ENCODE data around the gene PLAU.
A peak's percentile ranks its signal among the peaks of the same experiment; 100 is the strongest.
"Not testable (repeated sequence)": the region's sequence is repeated elsewhere in the genome, so short reads cannot be mapped to it uniquely, and the experiment has no call there.

The PLAU gene

DNA sequence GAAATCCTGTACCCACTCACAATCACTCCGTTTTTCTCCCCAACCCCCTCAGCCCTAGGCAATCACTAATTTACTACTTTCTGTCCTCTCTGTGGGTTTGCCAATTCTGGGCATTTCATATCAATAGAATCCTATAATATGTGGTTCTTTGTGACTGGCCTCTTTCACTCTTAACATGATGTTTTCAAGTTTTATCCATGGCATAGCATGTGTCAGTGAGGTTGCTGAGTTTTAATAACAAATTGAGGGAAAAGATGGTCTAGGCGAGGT lies 11.9 kb downstream of the PLAU start:
- DNase-seq: no peak

DNA sequence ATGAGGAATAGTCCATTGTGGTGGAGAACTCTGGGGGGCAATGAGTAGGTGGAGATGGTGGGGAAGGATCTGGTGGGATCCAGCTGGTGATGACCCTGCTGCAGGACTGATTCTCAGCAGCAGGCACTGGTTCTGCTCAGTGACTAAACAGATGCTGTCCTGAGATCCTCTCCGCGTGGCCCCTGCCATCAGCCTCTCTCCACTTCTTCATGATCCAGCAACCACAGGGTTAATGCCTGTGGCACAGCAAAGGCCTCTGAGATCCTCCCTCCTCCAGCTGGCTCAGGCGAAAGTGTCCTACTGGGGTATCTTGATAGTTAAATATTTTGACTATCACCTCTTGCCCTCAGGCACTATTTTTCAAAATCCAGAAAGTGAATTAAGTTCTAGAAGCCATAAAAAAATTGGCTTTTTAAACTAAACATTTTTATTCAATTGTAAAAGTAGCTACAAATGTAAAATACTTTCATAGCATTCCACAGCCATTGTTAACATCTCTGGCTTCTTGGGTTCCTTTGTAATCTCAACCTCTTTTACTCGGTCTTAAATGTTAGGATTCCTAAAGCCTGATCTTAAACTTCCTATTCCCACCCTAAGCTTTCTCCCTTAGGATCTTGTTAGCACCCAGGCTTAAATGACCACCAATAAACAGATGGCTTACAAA lies 13.1 kb downstream of the PLAU start:
- DNase-seq: no peak

DNA sequence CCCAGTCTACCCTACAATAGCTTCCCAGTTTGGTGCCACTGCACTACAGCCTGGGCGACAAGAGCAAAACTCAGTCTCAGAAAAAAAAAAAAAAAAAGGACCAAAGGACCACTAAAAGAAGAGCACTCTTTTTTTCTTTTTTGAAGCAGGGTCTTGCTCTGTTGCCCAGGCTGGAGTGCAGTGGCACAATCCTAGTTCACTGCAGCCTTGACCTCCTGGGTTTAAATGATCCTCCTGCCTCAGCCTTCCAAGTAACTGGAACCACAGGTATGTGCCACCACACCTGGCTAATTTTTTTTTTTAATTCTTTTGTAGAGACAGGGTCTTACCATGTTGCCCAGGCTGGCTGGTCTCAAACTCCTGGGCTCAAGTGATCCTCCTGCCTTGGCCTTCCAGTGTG lies 14.0 kb downstream of the PLAU start:
- no peak for DNase-seq

DNA sequence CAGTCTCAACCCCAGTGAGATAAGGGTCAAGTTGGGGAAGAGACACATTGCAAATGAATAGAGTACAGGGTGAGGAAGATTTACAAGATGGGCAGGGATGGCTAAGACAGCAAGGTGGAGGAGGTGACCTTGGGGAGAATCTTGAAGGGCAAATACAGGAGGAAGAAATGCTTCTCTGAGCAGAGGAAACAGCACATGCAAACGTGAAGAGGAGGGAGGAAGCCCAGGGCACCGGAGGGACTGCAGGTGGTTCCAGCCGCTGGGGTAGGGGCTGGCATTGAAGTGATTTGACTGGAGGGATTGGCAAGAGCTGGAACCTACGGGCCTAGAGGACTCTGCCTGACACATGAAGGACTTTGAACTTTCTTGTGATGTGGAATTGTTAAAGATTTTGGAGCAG lies 14.6 kb downstream of the PLAU start:
- DNase-seq: no peak

DNA sequence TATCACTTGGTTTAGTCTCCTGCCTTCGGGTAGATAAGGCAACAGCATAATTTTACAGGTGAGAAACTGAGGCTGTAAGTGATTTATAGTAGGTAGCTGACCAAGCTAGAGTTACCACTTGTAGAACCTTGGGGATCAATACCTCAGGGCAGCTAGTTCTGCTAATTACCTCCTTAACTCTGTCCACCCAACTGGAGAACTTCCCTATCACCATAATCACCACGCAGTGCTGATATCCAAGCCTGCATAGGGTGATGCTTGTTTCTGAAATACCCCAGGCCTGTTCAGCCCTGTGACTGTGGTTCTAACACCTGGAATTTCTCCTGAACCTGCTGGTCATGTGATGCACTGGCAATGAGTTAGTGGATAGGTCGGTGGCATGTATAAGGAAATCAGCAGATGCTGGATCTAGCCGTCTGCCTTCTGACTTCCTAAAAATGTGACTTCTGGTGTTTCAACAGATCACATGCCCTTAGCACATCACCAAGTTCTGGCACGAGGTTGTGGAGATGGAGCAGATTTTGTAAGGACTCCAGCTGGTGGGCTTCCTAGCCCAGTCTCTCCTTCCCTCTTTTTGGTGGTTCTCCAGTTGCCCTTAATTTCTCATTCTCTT lies 15.3 kb downstream of the PLAU start:
- no peak for DNase-seq

DNA sequence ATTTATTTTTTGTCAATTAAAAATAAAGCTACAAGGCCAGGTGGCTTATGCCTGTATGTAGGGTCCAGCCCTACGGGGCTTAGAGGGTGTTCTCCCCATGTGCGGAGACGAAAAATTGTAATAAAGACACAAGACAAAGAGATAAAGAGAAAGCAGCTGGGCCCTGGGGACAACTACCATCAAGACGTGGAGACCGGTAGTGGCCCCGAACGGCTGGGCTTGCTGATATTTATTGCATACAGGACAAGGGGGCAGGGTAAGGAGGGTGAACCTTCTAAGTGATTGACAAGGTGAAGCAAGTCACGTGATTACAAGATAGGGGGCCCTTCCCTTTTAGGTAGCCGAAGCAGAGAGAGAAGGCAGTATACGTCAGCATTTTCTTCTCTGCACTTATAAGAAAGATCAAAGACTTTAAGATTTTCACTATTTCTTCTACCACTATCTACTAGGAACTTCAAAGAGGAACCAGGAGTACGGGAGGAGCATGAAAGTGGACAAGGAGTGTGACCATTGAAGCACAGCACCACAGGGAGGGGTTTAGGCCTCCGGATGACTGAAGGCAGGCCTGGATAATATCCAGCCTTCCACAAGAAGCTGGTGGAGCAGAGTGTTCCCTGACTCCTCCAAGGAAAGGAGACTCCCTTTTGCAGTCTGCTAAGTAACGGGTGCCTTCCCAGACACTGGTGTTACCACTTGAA lies 19.8 kb downstream of the PLAU start:
- DNase-seq: not testable (repeated sequence)

DNA sequence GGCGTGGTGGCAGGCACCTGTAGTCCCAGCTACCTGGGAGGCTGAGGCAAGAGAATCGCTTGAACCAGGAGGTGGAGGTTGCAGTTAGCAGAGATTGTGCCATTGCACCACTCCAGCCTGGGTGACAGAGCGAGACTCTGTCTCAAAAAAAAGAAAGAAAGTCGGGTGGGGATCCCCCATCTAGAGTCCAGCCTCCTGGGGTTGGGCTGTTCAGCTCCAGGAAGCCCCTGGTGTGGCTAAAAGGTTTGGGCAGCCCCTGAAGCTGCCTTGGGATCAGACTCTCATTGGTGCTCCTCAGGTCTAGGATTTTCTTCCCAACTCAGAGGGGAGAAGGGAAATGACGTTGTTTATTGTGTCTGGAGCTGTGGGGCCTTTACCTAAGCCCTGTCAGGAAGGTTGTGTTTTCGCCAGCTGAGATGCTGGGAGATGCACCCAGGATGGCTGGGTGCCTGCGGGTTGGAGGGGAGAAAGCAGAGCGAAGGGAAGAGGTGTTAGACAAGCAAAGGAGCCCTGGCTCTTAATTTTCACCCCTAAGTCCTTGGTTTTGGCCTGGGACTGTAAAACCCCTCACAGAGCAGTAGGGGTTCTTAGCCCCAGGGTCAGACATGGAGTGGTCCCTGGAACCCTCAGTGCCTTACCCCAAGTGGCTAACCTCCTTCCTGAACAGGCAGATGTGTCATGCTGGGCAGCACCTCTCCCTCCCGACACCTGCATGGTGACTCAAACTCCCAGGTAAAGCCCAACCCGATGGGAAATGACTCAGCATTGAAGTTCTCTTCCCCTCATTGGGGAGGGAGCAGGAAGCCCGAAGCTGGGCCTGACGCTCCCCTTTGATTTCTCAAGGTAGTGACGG lies 21.1 kb downstream of the PLAU start:
- DNase-seq: peak; percentile 90

DNA sequence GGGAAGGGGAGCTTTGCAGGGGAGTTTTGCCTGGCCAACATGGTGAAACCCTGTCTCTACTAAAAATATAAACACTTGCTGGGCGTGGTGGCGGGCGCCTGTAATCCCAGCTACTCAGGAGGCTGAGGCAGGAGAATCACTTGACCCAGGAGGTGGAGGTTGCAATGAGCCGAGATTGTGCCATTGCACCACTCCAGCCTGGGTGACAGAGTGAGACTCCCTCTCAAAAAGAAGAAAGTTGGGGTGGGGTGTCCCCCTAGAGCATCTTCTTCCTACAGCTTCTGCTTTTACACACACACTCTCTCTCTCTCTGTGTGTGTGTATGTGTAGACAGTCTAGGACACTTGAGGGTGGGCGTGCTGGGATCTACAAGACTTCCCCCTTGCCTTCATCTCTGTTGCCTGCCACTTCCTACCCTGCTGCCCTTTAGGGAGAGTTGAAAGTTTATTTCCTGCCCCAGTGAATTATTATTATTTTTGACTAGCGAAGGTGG lies 21.7 kb downstream of the PLAU start:
- DNase-seq: no peak

DNA sequence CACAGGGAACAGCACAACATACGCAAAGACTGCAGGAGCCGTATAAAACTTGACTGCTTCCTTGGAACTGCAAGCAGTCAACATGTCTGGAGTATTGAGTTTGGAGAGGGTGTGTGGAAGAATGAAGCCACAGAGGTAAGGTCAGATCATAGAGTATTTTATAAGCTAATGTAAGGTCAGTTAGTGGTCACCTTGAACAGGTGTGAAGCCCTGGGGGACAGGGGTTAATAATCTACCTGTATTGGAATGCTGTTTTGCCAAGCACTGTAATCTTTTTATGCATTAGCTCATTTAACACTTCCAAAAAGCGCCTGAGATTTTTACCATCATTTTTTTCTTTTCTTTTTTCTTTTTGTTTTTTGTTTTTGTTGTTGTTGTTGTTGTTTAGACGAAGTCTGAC lies 23.1 kb downstream of the PLAU start:
- no peak for DNase-seq

DNA sequence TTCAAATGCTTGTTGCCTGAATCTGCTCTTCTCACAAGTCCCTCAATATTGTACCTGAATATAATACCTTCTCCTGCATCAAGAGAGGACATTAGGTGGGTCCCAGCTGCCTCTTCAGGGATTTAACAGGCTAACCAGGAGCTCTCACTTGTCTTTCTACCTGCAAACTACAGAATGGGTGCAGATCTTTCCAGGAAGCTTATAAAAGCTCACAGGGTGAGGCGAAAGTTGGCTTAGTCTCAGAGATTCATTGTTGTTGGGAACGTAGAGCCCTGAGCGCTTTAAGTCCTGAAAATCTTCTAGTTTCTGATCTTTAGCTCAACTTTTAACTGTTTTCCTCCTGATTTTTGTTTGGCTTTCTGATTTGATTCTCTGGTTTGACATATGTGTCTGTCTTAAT lies 25.0 kb downstream of the PLAU start:
- no peak for DNase-seq

DNA sequence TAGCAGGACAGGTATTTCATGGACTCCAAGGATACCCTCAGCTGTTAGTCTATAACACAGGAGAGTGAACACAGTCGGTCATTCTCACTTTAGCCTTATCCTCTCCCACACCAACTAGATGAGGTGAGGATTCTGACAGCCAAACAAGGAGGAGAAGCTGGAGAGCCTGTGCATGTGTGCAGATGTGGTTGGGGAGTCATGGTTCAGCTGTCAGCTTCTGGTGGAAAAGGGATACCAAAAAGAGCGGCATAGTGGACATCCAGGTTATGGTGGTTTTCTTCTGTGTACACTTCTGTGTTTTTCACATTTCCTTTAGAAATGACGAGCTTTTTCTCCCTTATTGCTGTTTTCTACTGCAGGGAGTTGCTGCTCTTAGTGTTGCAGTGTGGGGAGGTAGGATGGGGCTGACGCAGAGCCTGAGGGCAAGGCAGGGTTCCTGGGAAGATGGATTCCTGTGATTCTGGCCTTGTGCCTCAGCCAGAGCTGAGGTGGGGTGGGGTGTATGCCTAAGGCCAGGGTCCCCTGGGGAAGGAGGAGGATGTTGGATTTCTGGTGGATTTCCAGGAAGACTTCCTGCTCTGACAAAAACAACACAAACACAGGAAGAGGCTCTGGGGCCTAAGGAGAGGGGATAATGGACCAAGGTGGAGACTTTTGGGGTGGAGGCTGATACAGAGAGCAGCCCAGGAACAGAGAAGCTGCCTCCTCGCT lies 26.6 kb downstream of the PLAU start:
- DNase-seq: no peak

DNA sequence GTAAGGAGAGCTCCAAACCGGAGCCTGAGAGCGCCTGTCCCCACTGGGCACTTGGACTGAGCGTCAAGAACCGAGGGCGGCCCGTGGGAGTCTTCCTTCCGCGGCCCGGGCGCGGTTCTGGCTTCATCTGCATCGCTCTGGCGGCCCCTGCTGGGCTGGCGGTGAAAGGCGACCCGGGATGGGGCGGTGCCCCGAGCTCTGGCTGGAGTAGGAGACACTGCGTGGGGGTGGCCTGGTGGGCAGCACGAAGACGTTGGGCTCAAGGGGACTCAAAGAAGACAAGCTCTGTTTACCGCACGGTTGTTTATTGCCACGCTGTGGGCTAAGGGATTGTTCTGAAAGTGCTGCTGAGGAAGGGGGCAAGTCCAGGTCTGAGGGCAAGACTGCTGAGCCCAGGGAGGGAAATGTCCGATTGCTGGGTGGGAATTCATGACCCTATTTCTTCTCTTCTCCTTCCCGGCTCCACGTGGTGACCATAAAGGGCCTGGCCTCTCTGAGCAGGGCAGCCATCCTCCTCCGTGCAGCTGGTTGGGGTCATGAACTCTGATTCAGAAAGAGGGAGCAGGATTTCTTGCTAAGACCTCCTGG lies 29.8 kb downstream of the PLAU start:
- peak; percentile 89 for DNase-seq

DNA sequence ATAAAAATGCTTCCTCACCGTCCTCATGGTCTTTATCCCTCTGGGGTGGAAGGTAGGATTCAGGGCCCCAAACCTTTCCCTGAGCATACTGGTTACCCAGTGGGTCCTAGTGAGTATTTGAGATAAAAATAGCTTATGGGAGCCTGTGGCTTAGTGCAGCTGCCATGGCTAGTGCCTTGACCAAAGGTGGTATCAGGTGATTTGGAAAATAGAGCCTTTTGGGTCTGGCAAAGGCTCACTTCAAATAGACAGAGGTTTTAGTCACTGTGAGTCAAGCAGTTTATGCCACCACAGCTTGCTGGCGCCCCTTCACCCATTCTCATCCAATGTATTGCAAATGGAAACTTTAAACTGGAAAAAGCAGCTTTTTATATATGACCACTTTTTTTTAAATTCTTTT lies 30.4 kb downstream of the PLAU start:
- no peak for DNase-seq

DNA sequence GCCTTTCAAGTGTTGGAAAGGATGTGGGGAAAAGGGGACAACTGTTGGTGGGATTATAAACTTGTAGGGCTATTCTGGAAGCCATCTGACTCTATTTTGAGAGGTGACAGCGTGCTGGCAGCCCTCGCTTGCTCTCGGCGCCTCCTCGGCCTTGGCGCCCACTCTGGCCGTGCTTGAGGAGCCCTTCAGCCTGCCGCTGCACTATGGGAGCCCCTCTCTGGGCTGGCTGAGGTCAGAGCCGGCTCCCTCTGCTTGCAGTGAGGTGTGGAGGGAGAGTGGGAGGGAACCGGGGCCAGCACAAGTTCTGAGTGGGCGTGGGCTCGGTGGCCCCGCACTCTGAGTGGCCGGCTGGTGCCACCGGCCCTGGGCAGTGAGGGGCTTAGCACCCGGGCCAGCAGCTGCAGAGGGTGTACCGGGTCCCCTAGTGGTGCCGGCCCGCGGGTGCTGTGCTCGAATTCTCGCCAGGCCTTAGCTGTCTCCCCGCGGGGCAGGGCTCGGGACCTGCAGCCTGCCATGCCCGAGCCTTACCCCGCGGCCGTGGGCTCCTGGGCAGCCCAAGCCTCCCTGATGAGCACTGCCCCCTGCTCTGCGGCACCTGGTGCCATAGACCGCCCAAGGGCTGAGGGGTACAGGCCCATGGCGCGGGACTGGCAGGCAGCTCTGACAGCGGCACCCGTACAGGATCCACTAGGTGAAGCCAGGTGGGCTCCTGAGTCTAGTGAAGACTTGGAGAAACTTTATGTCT lies 33.6 kb downstream of the PLAU start:
- no peak for DNase-seq

DNA sequence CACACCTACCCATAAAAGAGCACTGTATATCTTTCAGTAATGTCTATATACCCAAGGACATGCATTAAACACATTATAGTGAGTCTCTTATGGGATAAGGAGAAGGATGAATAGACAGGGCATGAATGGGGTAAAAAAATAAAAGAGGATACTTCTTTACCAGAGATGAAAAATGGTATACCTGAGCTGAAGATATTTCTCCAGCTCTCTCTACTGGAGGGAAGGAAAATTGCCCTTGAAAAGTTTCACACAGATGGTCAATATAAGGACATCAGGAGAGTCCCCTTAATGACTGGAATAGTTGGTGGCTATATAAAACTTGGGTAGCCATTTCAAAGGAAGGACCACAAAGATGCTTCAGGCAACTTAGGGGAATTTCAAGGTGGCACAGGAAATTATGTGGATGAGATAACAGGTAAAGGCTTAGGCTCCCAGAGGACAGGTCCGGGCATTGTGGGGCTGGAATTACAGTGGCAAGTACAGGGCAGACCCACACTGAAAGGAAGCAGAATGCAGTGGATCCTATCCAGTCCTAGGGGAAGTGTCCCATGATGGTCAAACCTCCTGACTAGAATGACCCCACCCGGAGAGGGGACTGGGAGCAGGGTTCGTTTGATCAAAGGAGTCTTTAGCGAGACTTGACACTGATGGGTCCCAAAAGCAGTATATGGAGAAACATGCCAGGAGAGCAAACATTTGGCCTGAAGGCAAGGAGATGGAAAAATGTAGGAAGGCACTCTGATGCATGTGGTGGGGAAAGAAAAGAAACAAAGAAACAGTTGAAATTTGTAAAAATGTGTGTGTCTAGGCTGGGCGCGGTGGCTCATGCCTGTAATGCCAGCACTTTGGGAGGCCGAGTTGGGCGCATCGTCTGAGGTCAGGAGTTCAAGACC lies 35.6 kb downstream of the PLAU start:
- no peak for DNase-seq

DNA sequence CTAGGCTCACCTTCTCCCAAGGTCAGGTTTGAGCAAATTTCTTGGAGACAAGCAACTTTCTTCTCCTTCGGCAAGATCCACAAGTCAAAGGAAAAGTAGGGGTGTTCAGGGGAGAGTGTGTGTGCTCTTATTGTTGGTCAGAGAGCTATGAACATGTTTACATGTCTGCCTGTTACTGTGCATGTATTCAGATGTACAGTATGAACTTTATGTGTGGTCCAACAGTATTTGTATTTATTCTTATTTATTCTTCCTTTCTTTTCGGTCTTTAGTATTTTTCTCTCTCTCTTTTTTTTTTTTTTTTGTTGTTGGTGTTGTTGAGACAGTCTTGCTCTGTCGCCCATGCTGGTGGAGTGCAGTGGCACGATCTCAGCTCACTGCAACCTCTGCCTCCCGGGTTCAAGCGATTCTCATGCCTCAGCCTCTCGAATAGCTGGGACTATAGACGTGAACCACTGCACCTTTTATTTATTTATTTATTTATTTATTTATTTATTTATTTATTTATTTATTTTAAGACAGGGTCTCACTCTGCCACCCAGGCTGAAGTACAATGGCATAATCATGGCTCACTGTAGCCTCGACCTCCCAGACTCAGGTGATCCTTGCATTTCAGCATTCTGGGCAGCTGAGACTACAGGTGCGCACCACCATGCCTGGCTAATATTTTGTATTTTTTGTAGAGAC lies 38.2 kb downstream of the PLAU start:
- no peak for DNase-seq

DNA sequence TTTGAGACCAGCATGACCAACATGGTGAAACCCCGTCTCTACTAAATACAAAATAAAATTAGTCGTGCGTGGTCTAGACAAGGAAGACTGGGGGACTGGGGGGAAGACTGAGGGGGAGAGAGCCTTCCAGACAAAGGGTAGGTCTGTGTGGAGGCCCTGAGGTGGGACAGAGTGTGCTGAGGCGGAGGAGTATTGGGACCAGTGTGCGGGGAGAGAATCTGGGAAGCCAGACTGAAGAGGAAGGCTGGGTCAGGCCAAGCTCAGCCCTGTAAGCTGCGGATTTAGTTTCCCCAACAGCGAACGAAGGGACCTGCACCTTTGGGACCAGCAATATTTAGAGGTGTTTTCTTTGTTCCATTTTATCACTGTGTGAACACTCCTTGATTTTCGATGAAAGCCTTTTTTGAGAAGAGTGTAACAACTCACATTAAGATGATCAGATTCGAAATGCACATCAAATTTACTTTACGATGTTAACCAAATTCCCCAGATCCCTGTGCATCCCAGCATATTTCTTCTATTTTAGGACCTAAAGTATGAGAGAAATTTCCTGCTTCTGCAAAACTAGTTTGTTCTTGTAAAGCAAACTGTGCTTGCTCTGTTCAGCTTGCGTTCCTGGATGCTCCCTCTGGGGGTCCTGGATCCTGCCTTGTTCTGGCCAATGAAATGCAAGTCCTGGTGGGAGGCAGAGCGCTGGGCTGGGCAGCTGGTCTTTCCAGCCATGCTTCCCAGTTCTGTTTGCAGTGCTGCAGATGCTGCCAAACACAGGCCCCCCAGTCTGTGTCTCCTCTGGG lies 39.4 kb downstream of the PLAU start:
- DNase-seq: peak; percentile 68

DNA sequence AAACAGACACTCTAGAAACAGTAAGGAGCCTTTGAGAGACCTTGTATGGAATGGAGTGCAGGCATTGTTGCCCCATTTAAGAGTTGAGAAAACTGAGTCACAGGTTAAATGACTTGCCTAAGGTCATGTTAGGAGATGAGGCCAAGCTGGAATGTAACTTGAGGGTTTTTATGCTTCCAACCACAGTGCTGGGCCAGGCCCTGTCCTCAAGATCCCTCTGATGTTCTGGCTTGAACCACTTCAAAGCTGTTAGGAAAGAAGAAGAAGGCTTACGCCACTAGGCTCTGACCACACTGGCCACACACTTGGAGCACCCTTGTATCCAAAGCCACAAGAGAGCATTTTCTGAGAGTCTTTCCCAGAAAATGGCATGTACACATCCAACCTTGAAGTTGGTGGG lies 42.7 kb downstream of the PLAU start:
- DNase-seq: no peak

DNA sequence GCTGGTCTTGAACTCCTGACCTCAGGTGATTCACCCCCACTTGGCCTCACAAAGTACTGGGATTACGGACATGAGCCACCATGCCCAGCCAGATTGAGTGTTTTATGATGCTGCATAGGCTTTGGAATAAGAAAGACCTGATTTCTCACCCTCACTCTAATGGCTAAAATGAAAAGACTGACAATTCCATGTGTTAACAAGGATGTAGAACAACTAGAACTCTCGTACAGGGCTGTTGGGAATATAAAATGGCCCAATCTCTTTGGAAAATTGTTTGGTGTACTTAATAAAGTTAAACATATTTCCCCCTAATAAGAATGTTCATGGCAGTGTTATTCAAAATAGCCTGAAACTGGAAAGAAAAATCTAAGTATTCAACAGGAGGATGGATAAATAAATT lies 43.8 kb downstream of the PLAU start:
- DNase-seq: no peak

Measured in islet precursor cell (in vitro differentiated cells).